Osteocyte (in vitro differentiated cells): Measurements from ENCODE around the gene AMPD2. TPM values are rescaled to one million over a fixed set of nuclear protein-coding genes. Genes with fewer than 3 reads are reported as not detected.

Experiments used
- DNase-seq: peaks from one replicate; pipeline ENCODE4 v3.0.0; 2021; ENCODE audit warnings: mixed read lengths; ENCODE audit not compliant: unreplicated experiment; ENCODE audit errors: extremely low spot score
- H3K27ac Mint-ChIP-seq: one replicate; pipeline ENCODE4 v1.8.0; 2021; ENCODE audit warnings: mild to moderate bottlenecking, mixed read lengths; ENCODE audit not compliant: unreplicated experiment
- H3K27me3 Mint-ChIP-seq: one replicate; pipeline ENCODE4 v1.8.0; 2021; ENCODE audit warnings: mixed read lengths; ENCODE audit not compliant: unreplicated experiment
- H3K36me3 Mint-ChIP-seq: one replicate; pipeline ENCODE4 v1.8.0; 2021; ENCODE audit warnings: mixed read lengths; ENCODE audit not compliant: unreplicated experiment
- H3K4me1 Mint-ChIP-seq: one replicate; pipeline ENCODE4 v1.8.0; 2021; ENCODE audit warnings: mixed read lengths; ENCODE audit not compliant: unreplicated experiment
- H3K4me3 Mint-ChIP-seq: one replicate; pipeline ENCODE4 v1.8.0; 2021; ENCODE audit warnings: mild to moderate bottlenecking, moderate library complexity, mixed read lengths; ENCODE audit not compliant: unreplicated experiment
- H3K9me3 Mint-ChIP-seq: one replicate; pipeline ENCODE4 v1.8.0; 2021; ENCODE audit warnings: mixed read lengths; ENCODE audit not compliant: unreplicated experiment
- total RNA-seq: library from RNA; stranded (reverse); gene quantifications from 2 replicates; pipeline ENCODE4 v1.2.1, GENCODE V29; 2021
- TF ChIP-seq, protein P1 (sequence below): fragments of 200-600 bp; sonication (generic); IDR thresholded peaks from 2 replicates; pipeline ENCODE4 v1.5.0; 2021; ENCODE audit warnings: antibody characterized with exemption, mild to moderate bottlenecking, moderate library complexity

The AMPD2 gene
- total RNA-seq, 1 donor from 2014 or later: 64.0 TPM

GRCh38 chr1:109624201-109625010, 4.8 kb downstream of the AMPD2 start:
- peaks cover 21% of the 10 kb centered on the region for H3K36me3 Mint-ChIP-seq
- no peaks in the 10 kb centered on the region for H3K27me3 Mint-ChIP-seq
- peaks cover 34% of the 10 kb centered on the region for H3K4me1 Mint-ChIP-seq
- peak overlapping the region; percentile 14 for H3K27ac Mint-ChIP-seq
- no peak overlapping the region for H3K4me3 Mint-ChIP-seq
- no peaks in the 10 kb centered on the region for H3K9me3 Mint-ChIP-seq
- TF ChIP-seq, protein P1, sequence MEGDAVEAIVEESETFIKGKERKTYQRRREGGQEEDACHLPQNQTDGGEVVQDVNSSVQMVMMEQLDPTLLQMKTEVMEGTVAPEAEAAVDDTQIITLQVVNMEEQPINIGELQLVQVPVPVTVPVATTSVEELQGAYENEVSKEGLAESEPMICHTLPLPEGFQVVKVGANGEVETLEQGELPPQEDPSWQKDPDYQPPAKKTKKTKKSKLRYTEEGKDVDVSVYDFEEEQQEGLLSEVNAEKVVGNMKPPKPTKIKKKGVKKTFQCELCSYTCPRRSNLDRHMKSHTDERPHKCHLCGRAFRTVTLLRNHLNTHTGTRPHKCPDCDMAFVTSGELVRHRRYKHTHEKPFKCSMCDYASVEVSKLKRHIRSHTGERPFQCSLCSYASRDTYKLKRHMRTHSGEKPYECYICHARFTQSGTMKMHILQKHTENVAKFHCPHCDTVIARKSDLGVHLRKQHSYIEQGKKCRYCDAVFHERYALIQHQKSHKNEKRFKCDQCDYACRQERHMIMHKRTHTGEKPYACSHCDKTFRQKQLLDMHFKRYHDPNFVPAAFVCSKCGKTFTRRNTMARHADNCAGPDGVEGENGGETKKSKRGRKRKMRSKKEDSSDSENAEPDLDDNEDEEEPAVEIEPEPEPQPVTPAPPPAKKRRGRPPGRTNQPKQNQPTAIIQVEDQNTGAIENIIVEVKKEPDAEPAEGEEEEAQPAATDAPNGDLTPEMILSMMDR: no peak
- DNase-seq: peak; percentile 78

DNA sequence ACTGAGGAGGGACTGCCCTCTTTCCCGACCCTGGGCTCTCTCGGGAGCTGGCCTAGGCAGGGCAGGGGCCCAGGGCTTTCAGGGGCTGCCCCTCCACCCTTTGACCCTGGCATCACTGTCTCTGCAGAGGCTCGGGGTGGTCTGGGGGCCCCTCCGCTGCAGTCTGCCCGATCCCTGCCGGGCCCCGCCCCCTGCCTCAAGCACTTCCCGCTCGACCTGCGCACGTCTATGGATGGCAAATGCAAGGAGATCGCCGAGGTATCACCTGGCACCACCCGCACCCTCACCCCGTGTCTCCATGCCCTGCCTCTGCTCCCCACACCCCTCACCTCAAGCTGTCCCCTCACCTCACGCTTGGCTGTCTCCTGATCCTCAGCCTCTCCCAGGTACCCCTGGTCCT, 5.5 kb downstream of the AMPD2 start:
- no peak overlapping the region for H3K27ac Mint-ChIP-seq
- H3K9me3 Mint-ChIP-seq: no peaks in the 10 kb centered on the region
- no peak overlapping the region for H3K4me3 Mint-ChIP-seq
- H3K4me1 Mint-ChIP-seq: peaks cover 33% of the 10 kb centered on the region
- H3K27me3 Mint-ChIP-seq: no peaks in the 10 kb centered on the region
- H3K36me3 Mint-ChIP-seq: peaks cover 27% of the 10 kb centered on the region
- DNase-seq: peak; percentile 81
- TF ChIP-seq, protein P1: no peak

DNA sequence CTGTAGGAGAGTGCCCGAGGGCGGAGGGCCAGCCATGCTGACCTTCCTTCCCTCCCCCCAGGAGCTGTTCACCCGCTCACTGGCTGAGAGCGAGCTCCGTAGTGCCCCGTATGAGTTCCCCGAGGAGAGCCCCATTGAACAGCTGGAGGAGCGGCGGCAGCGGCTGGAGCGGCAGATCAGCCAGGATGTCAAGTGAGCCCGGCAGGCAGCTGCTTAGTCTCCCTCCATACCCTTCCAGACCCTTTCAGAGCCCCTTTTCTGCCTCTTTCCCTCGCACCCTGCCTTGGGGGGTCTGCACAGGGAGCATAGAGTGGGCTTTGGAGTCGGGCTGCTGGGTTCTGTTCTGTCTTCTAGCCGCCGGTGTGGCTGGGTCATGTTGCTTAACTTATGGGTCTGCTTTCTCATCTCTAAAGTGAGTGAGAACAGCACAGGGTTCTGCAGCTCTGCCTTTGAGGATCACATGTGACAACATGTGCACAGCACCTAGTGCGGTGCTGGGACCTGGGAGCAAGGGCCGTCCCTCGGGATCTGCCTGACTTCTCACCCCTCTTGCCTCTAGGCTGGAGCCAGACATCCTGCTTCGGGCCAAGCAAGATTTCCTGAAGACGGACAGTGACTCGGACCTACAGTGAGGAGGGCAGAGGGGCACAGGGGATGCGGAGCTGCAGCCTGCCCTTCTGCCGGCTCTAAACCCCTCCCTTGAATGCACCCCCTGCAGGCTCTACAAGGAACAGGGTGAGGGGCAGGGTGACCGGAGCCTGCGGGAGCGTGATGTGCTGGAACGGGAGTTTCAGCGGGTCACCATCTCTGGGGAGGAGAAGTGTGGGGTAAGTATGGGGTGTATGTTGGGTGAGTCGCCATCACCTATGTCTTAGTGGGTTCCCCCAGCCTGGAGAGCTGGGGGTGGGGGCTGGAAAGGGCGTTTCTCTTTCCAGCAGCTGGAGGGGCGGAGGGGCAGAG, 6.2 kb downstream of the AMPD2 start:
- peak; percentile 81 for DNase-seq
- Mint-ChIP-seq H3K9me3 (no peaks in the 10 kb centered on the region), H3K4me3 (no peak overlapping the region), H3K36me3 (peaks cover 27% of the 10 kb centered on the region), H3K27me3 (no peaks in the 10 kb centered on the region), H3K27ac (no peak overlapping the region), H3K4me1 (peaks cover 33% of the 10 kb centered on the region)
- TF ChIP-seq, protein P1: no peak

DNA sequence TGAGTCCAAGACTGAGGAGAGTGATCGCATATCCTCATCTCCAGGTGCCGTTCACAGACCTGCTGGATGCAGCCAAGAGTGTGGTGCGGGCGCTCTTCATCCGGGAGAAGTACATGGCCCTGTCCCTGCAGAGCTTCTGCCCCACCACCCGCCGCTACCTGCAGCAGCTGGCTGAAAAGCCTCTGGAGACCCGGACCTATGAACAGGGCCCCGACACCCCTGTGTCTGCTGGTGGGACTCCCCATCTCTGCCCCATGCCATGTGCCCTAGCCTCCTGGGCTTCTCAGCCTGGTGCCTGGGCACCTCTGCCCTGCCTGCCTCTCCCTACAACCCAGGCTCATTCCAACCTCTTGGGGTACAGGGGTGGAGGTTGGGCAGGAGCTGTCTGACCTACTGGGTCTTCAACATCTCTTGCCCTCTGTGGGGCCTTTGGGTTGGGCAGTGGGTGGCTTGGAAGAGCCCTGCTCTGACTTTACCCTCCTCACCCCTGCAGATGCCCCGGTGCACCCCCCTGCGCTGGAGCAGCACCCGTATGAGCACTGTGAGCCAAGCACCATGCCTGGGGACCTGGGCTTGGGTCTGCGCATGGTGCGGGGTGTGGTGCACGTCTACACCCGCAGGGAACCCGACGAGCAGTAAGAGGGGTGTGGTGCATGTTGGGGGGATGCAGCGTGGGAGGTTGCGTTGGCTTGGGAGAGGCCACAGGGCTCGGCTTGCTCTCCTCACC, 7.2 kb downstream of the AMPD2 start:
- Mint-ChIP-seq H3K9me3 (no peaks in the 10 kb centered on the region), H3K27me3 (no peaks in the 10 kb centered on the region), H3K4me3 (no peak overlapping the region), H3K4me1 (peaks cover 27% of the 10 kb centered on the region), H3K27ac (no peak overlapping the region), H3K36me3 (peaks cover 35% of the 10 kb centered on the region)
- DNase-seq: peak; percentile 77
- TF ChIP-seq, protein P1: no peak
